ENCODE results near the gene SCPEP1.

GRCh38 chr17:57008958-57009357, 31.0 kb downstream of the SCPEP1 start:
- TF ChIP-seq CTCF (IDR thresholded peaks at IDR 0.05) (no peak), POLR2AphosphoS5 (IDR thresholded peaks at IDR 0.05) (no peak)

Measured in prostate gland (tissue), 2 donors.